ENCODE data around the gene DAAM2.

- no peak for TF ChIP-seq POLR2AphosphoS5 (IDR thresholded peaks at IDR 0.05)
- no peak for TF ChIP-seq CTCF (IDR thresholded peaks at IDR 0.05)
- TF ChIP-seq POLR2A (IDR thresholded peaks at IDR 0.05), result no peak
Observed at GRCh38 chr6:39933669-39934130, 141.5 kb downstream of the DAAM2 start.

All from prostate gland (tissue), 2 donors.